SK-N-MC (cell line): ENCODE data around the gene NADSYN1.

Experiments
- EZH2 ChIP-seq: fragments of 200-600 bp; sonication (generic); IDR thresholded peaks from one replicate; pipeline ENCODE4 v1.6.1; 2017; ENCODE audit warnings: antibody characterized with exemption
- FOXP2 ChIP-seq: optimal IDR thresholded peaks from 2 replicates; pipeline ENCODE3; 2011; ENCODE audit warnings: mild to moderate bottlenecking, moderate library complexity; ENCODE audit not compliant: insufficient read depth; ENCODE audit errors: extremely low read length, control extremely low read depth
- POLR2AphosphoS5 ChIP-seq: IDR thresholded peaks from 2 replicates; pipeline ENCODE4 v1.6.1; 2012; ENCODE audit warnings: mild to moderate bottlenecking, low read depth, low read length, borderline replicate concordance

GRCh38 chr11:71434576-71435130 lies 18.4 kb upstream of the NADSYN1 start:
- no peak for TF ChIP-seq EZH2
- no peak for TF ChIP-seq POLR2AphosphoS5
- TF ChIP-seq FOXP2: no peak
